ENCODE data around the gene DIO3. TPM values are rescaled to one million over a fixed set of nuclear protein-coding genes. Genes with fewer than 3 reads are reported as not detected.
"Not testable (repeated sequence)": the region's sequence is repeated elsewhere in the genome, so short reads cannot be mapped to it uniquely, and the experiment has no call there.

Gene DIO3
- total RNA-seq, 1 donor from 2014 or later = not detected

GRCh38 chr14:101540481-101541462 lies 20.5 kb upstream of the DIO3 start:
- DNase-seq (ENCODE audit: low read depth, low spot score) = no peak

DNA sequence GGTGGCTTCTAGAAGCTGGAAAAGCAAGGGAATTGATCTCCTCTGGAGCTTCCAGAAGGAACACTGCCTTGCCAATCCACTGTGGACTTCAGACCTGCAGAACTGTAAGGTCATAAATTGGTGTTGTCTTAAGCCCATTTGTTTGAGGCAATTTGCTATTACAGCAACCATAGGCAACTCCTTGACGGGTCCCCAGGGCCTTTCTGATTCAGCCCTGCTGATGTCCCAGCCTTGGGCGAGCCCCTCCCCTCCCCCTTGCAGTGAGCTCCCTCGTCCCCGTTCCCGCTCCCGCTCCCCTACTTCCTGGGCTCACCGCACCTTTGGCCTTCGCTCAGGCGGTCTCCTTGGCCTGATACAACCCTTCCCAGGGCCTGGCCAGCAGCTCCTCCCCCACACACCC lies 18.9 kb upstream of the DIO3 start:
- no peak for DNase-seq (ENCODE audit: low read depth, low spot score)

GRCh38 chr14:101543814-101544213 lies 17.5 kb upstream of the DIO3 start:
- no peak for DNase-seq (ENCODE audit: low read depth, low spot score)

DNA sequence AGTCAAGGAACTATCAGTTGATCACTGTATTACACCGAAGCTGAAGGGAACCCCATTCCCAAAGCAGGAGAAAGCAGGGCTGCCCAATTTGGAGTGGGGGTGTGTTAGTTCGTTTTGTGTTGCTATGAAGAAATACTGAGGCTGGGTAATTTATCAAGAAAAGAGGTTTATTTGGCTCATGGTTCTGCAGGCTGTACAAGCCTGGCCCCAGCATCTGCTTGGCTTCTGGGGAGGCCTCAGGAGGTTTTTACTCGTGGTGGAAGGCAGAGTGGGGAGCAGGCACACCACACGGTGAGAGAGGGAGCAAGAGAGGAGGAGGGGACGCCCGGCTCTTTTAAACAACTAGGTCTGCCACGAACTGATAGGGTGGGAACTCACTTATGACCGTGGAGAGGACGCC lies 16.7 kb upstream of the DIO3 start:
- DNase-seq (ENCODE audit: low read depth, low spot score) = no peak

GRCh38 chr14:101546706-101547105 lies 14.6 kb upstream of the DIO3 start:
- no peak for DNase-seq (ENCODE audit: low read depth, low spot score)

DNA sequence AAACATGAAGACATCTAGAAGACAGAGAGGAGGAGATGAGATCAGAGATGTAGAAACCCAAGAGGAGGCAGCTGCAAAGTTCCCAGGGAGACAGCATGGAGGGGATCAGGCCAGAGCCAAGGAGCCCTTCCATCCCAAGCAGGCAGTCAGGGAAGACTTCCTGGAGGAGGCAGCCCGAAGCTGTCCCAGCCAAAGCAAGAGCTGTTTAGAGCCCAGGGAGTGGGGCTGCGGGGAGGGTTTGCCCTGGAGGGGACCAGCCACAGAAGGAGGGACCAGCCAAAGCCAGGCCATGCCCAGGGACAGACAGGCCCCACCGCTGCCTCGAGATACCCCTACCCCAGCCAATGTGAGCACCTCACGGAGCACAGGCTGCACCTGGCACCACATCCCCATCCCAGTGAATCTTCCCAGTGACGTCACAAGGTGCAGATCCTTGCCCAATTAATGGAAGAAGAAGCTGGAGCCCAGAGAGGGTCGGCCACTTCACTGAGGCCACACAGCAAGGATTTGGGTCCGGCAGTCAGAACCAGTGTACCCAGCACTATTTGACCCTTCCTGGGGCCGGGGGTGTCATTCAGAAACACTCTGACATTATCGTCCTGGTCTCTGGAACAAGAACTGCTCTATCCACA lies 14.1 kb upstream of the DIO3 start:
- DNase-seq (ENCODE audit: low read depth, low spot score) = no peak

DNA sequence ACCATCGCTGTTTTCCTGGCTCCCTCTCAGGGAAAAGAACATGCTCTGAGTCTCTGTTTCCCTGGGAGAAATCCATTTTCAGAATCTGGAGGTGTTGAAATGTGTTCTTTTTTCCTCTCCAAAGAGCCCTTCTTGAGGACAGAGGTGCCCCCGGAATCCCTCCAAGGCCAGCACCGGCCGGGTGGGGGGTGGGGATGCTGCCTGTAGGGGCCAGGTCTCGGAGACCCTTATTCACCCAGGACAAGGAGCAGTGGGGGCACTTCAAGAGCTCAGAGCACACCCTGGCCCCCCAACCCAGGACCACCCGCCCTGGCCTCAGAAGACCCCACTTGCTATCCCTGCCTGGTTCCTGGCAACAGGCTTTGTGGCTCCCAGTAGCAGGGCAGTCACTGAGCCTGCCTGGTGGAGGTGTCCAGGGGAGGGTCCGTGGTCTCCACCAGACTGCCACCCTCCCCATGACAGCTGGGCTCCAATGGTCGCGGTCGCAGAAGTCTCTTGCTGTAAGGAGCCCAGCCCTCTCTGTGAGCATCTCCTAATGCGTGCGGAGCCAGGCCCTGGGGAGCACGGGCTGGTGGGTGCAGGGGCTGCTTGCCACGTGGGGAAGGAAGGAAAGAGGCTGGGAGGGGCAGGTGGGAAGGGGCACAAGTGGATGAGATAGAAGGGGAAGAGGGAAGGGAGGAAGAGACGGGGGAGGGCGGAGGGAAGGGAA lies 13.2 kb upstream of the DIO3 start:
- no peak for DNase-seq (ENCODE audit: low read depth, low spot score)

DNA sequence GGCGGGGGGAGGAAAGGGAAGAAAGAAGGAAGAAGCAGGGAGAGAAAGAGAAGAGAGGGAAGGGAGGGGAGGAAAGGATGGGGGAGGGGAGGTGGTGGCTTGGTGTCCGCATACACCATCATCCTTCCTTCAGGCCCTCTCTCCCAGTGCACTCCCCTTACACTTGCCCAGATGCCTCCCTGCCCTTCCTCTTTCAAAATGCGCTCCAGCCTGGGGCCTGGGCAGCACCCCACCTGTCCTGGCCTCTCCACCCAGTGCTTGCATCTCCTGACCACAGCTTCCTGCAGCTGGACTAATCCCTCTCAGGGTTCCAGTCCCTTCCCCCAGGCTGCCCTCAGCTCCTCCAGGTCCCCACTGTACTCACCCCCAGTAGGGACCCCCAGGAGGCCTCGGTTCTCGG lies 12.6 kb upstream of the DIO3 start:
- no peak for DNase-seq (ENCODE audit: low read depth, low spot score)

- no peak for DNase-seq (ENCODE audit: low read depth, low spot score)
Measured at GRCh38 chr14:101549154-101549553, 12.1 kb upstream of the DIO3 start.

- not testable (repeated sequence) for DNase-seq (ENCODE audit: low read depth, low spot score)
Measured at GRCh38 chr14:101550202-101550912, 10.9 kb upstream of the DIO3 start.

GRCh38 chr14:101551729-101552595 lies 9.3 kb upstream of the DIO3 start:
- no peak for DNase-seq (ENCODE audit: low read depth, low spot score)

GRCh38 chr14:101552786-101553231 lies 8.5 kb upstream of the DIO3 start:
- DNase-seq (ENCODE audit: low read depth, low spot score) = no peak

- no peak for DNase-seq (ENCODE audit: low read depth, low spot score)
Measured at GRCh38 chr14:101553393-101553792, 7.9 kb upstream of the DIO3 start.

DNA sequence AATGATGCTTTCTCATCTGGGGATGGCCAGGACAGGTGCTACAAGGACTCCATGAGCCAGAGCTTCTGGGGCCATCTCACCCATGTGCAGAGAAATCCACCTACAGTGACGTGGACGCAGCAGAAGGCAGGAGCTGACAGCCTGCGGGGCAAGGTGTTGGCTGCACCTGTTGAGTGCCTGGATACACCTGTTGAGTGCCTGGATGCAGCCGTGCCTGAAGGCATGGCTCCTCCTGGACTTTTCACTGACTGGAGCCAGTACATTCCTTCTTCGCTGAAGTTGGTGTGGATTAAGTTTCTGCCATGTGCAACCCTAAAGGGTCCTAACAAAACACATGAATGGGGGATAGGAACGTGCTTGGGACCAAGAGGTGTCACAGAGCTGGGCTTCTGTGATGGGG lies 7.4 kb upstream of the DIO3 start:
- no peak for DNase-seq (ENCODE audit: low read depth, low spot score)

DNA sequence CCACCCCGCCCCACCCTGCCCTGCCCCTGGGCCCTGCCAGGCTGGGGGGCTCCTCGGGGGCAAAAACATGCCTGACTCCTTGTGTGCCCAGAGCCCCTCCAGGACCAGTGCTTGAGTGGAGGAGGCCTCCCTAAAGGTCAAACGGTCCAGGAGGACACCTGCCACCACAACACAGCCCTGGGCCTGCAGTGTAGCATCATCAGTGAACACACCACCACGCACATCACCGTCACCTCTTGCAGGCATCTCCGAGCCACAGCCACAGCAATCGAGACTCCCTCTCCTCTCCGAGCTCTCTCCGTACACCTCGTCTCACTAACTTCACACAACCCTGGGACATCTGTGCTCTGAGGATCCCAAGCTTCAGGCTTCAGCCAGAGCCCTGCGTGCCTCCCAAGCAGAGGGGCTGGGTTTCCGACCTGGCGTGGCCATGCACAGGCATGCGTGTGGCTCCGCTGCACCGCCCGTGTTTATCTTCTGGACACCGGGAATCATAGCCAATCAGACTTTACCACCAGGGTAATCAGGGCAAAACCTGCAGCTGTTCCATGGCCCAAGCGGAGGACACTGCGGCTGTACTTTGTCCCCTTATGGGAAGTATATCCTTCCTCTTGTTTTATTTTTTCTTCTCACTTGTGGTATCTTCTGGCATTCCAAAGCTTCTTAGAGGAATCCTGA lies 6.2 kb upstream of the DIO3 start:
- no peak for DNase-seq (ENCODE audit: low read depth, low spot score)

GRCh38 chr14:101555669-101556043 lies 5.6 kb upstream of the DIO3 start:
- not testable (repeated sequence) for DNase-seq (ENCODE audit: low read depth, low spot score)

- DNase-seq (ENCODE audit: low read depth, low spot score) = no peak
Measured at GRCh38 chr14:101556131-101556530, 5.2 kb upstream of the DIO3 start.

DNA sequence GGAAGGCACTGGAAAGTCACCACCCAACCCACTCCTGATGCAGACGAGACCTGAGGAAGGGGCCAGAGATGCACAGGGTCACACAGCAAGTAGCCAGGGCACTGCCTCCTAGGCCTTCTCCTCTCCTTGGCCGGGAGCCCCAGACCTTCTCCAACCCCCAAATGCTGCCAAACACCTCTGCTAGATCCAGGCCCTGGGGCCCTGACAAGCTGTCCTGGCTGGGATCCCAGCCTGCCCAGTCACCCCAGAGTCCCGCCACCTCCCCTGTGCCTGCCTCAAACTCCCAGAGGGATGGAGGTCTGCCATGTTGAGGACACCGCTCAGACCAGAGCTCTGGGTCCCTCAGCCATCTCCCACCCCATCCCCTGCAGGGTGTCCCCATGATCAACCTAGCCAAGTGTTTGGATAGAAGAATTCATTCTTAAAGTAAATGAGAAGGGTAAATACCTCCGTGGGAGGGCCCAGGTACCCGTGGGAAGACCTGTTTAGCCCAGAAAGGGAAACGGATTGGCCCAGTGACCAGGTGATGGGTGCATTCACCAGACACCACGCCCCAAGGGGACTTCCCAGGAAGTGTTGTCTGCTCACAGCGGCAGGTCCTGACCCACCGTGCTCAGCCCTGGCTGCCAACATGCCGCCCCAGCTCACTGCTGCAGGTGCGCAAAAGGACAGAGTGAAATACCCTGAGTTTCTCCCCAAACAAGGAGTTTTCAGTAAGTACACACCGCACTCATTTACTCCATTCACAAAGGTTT lies 4.6 kb upstream of the DIO3 start:
- DNase-seq (ENCODE audit: low read depth, low spot score) = no peak

- DNase-seq (ENCODE audit: low read depth, low spot score) = no peak
Measured at GRCh38 chr14:101557321-101557695, 4.0 kb upstream of the DIO3 start.

Data from pulmonary artery endothelial cell (primary cell).